Stimulated activated CD8-positive, alpha-beta memory T cell treated with anti-CD3 and anti-CD28 coated beads, Interleukin-12 subunit alpha, Interleukin-12 subunit beta, amount 100 ng/mL, for 1 hour (primary cell): ENCODE results near the gene DUSP1.
"Not testable (repeated sequence)": the region's sequence is repeated elsewhere in the genome, so short reads cannot be mapped to it uniquely, and the experiment has no call there.

Experiments used
- DNase-seq: peaks from one replicate; pipeline ENCODE4 v3.0.0-alpha.2; 2020; ENCODE audit warnings: low read depth

DUSP1 gene

GRCh38 chr5:172797771-172798191, 26.8 kb upstream of the DUSP1 start:
- no peak for DNase-seq

DNA sequence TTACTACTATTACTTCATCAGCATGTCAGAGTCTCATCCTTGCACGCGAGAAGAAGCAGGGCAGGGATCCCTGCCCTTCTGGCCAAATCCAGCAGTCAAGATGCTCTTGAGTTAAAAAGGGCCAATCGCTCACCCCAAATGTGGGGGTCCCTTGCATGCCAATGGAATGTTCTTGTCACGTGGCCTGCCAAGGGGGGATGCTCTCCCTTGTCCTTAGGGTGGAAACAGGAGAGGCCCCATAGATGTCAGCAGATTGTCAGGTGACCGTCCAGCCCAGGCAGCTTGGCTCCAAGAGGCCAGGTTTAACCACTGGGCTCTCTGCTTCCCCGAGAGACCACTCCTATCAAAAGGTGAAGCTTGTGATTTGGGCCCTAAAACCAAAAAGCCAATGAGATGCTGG, 25.3 kb upstream of the DUSP1 start:
- DNase-seq: no peak

- no peak for DNase-seq
Observed at GRCh38 chr5:172795318-172795977, 24.5 kb upstream of the DUSP1 start.

DNA sequence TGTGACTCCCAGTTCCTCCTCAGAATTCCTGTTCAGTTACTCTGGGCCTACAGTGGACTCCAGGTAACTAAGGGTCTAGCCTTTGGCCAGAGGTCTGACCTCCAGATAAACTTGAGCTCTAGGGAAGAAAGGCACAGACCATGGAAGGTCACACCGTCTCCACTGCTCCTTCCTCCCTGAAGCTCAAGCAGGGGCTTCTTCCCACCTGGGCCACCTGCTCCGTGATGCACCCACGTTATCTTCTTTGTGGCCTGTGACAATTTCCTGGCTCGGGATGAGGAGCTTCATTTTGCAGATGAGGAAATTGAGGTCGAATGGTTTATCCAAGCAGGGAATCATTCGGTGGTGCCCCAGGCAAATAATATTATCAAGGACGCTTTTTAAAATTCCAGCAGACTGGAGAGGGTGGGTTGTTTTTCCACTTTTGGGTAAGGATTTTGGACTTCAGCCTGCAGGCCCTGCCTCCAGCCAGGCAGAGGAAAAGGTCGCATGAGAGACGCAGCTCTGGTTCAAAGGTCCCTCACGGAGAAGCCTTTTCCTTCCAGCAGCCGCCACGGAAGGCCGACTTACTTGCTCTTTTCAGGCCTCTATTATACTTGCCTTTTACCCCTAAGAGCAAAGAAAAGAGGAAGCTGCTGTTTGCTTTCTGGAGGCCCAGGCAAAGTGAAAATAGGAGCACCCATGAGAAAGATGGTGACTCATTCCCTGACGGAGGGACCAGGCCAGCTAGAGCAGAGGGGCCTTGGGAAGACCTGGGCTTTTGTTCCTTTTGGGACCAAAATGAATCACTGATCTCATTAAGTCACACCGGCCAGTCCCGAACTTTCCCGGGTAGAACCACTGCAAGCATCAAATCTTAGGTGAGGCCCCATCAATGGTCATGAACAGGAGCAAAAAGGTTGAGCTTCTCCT, 22.8 kb upstream of the DUSP1 start:
- no peak for DNase-seq

GRCh38 chr5:172792701-172793570, 21.9 kb upstream of the DUSP1 start:
- DNase-seq: no peak

DNA sequence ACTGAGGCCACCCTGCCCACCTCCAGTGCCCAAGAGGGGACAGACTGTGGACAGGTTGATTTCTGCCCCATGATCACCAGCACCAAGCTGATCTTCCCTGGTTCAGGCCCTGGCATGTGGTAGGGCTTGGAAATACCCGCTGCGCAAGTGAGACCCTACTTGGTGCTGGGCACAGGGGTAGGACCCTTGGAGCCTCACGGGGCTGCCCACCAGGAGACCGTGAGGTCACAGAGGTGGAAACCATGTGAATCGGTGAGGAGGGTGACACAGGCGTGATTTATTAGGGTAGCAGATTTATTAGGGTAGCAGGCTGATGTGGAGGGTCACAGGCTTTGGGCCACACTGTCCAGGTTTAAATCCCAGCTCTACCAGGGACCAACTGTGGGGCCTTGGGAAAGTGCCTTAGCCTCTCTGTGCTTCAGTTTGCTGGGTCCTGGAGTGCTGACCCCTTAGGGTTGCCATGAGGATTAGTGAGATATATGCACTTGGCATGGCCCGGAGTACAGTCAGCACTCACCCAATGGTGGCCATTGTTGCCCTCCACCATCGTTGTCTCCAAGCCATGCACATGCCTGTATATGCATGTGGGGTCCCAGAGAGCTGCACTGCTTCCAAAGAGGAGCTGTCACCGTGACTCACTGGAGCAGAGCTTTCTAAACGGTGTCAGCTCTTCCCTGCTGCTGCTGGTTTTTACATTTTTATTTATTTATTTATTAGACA, 20.9 kb upstream of the DUSP1 start:
- DNase-seq: no peak

GRCh38 chr5:172791286-172791685, 20.3 kb upstream of the DUSP1 start:
- no peak for DNase-seq

DNA sequence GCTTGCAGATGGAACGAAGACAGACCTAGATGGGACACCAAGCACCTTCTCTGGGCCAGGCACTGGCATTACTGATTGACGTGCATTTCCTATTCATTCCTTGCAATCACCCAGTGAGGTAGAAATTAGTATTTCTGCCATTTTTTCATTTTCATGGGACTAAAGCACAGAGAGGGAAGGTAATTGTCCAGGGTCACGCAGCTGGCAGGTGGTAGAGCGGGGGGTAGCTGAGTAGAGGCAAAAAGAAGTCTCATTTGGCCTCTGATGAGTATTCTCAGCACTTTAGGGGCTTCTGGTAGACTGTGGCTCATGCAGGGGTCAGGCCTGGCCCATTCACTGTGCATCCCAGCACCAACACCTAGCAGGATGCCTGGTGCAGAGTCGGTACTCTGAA, 19.5 kb upstream of the DUSP1 start:
- DNase-seq: no peak

- no peak for DNase-seq
Observed at GRCh38 chr5:172789687-172790495, 18.9 kb upstream of the DUSP1 start.

DNA sequence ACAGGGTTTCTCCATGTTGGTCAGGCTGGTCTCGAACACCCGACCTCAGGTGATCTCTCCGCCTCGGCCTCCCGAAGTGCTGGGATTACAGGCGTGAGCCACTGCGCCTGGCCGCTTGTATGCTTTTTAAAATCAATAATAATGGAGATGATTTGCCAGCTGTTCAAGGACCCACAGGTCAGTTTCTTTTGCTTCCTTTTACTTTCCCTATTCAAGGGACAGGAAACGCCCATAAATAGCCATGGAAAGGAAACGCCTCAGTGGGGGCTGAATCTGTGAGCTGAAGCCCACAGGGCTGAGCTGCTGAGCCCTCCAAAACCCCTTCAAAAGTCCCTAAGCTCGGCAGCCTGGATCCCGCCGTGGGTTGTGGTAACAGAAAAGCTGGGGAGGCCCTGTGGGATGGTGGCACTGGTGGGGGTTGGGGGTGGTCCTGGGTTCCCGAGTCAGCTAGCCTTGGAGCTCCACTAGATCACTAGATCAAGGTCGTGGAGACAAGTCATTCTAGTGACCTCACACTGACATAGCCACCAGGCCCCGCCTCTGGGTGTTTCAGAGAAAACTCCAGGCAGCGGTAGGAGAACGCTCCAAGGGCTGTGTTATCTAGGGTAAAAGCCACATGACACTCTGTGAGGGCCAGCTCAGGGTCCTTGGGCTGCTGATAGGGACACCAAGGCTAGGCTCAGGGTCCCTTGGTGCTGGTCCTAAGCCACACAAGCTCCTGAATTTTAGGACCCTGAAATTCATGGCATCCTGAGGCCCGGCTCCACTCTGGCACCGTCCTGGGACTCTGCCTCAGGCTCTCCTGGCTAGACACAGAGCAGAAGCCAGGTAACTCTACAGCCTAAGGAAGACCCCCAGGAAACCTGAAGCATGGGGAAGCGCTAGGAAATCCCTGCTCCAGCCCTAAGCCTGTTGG, 18.0 kb upstream of the DUSP1 start:
- no peak for DNase-seq

- not testable (repeated sequence) for DNase-seq
Observed at GRCh38 chr5:172787538-172787937, 16.5 kb upstream of the DUSP1 start.

- no peak for DNase-seq
Observed at GRCh38 chr5:172786736-172787462, 15.9 kb upstream of the DUSP1 start.

DNA sequence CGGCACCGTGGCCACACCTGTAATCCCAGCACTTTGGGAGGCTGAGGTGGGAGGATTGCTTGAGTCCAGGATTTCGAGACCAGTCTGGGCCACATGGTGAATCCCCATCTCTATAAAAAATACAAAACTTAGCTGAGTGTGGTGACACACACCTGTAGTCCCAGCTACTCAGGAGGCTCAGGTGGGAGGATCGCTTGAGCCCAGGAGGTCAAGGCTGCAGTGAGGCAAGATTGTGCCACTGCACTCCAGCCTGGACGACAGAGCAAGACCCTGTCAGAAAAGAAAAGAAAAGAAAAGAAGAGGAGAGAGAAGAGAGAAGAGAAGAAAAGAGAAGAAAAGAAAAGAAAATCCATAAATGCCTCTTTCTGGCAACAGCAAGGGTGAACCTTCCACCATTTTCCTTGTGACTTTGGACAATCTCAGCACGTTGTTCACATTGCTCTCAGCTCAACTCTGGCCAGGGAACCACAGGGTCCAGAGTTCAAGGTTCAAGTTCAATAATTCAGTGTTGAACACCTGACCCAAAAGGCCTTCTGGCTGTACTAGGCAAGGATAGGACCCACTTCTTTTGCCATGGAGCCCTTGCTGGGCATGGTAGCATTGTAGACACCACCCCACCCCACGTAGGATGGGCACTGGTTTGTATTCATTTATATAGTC, 14.6 kb upstream of the DUSP1 start:
- DNase-seq: no peak

DNA sequence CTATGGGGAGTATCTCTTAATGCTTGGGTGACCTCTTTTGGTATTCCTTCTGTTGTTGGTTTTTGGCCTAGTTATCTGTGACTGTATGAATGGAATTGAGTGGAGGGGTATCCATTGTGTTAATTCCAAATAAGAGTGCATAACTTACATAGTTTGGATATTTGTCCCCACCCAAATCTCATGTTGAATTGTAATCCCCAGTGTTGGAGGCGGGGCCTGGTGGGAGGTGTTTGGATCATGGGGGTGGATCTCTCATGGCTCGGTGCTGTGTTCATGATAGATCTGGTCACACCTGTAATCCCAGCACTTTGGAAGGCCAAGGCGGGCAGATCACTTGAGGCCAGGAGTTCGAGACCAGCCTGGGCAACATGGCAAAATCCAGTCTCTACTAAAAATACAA, 13.2 kb upstream of the DUSP1 start:
- DNase-seq: not testable (repeated sequence)

GRCh38 chr5:172783319-172783718, 12.3 kb upstream of the DUSP1 start:
- DNase-seq: not testable (repeated sequence)

DNA sequence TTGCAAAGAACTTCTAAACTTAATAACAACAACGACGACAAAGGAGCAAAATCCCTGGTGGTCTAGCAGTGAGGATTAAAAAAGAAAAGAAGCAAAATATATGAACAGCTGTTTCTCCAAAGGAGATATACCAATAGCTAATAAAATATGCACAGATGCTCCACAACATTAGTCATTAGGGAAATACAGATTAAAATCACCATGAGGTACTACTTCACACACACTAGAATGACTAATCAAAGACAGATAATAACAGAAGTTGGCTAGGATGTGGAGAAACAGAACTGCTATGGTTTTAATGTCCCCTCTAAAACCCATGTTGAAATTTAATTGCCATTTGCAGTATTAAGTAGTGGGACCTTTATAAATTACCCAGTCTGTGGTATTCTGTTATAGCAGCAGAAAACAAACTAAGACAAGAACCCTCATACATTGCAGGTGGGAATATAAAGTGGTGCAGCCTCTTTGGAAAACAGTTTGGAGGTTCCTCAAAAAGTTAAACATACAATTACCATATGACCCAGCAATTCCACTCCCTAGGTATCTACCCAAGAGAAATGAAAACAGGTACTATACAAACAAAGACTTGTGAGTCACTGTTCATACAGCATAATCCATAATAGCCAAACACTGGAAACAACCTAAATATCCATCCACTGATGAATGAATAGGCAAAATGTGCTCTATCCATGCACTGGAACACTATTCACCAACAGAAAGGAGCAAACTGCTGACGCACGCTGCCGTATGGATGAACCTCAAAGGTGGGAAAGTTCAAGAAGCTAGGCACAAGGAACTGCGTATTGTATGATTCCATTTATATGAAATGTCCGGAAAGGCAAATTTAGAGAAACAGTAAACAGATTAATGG, 11.4 kb upstream of the DUSP1 start:
- no peak for DNase-seq

DNA sequence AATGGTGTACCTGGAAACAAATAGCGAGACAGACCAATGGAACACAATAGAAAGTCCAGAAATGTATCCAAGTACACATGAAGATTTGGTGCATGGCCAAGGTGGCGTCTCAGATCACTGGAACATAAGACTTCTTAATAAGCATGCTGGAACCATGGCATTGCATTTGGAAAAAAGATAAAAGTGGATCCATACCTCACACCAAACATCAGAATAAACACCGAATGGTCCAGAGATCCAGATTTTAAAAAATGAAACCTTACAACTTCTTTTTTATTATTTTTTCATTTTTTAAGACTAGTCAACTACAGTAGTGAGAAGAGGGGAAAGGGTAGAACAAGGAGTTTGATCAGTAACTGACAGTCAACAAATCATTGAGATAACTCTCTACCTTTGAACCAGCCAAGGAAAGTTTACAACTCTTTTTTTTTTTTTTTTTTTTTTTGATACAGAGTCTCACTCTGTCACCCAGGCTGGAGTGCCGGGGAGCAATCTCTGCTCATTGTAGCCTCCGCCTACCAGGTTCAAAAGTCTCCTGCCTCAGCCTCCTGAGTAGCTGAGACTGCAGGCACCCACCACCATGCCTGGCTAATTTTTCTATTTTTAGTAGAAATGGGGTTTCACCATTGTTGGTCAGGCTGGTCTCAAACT, 8.8 kb upstream of the DUSP1 start:
- DNase-seq: no peak
